GM21529 (cell line): ENCODE measurements around the gene C1QTNF4.
"Not testable (repeated sequence)": the region's sequence is repeated elsewhere in the genome, so short reads cannot be mapped to it uniquely, and the experiment has no call there.

Source experiments
- ATAC-seq: cut with Tn5 transposase; IDR thresholded peaks from one replicate; pipeline ENCODE4 v1.9.1; 2021; ENCODE audit not compliant: unreplicated experiment

The C1QTNF4 gene

GRCh38 chr11:47593934-47594855, at the start of gene C1QTNF4:
Gene C1QTNF4 (minus strand): TSS chr11:47594411. CDS start chr11:47590810, 3,601 bp downstream.
- ATAC-seq: no peak

- peak; percentile 89 for ATAC-seq
Measured at GRCh38 chr11:47642099-47642855, 48.1 kb upstream of the C1QTNF4 start, which contains the start of gene MTCH2. Gene MTCH2 (minus strand): TSS chr11:47642559. CDS start chr11:47642465, 94 bp downstream.

GRCh38 chr11:47641600-47642098, 47.4 kb upstream of the C1QTNF4 start:
- no peak for ATAC-seq

DNA sequence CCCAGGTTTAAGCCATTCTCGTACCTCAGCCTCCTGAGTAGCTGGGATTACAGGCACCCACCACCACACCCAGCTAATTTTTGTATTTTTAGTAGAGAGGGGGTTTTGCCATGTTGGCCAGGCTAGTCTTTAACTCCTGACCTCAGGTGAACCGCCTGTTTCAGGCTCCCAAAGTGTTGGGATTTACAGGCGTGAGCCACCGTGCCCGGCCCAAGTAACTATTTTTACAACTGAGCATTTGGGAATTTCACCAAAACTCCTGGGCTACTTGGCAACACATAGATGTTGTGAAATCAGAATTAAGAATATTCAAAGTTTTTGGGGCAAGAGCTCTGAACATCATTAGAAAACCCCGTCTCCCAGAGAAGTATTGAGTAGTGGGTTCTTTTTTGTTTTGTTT, 46.3 kb upstream of the C1QTNF4 start:
- ATAC-seq: not testable (repeated sequence)

DNA sequence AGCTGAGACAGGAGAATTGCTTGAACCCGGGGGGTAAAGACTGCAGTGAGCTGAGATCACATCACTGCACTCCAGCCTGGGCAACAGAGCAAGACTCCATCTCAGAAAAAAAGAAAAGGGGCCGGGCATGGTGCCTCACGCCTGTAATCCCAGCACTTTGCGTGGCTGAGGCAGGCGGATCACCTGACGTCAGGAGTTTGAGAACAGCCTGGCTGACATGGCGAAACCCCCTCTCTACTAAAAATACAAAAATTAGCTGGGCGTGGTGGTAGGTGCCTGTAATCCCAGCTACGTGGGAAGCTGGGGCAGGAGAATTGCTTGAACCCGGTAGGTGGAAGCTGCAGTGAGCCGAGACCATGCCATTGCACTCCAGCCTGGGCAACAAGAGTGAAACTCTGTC, 42.1 kb upstream of the C1QTNF4 start:
- not testable (repeated sequence) for ATAC-seq

DNA sequence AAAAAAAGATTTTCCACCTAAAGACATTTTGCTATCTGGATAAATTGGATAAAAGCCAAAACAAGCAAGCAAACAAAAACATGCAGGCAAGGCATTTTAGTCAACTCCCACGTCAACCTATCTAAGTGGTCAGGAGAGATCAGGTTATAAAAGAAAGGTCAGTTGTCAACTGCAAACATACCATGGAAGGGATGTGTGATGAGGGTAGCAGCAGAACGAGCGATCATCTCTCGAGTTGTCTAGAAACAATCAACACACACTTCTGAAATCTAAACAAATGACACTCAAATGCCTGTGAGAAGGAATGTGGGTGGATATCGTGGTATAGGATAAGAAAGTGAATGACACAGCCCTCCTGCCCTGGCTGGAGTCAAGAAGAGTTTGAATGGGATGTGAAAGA, 37.3 kb upstream of the C1QTNF4 start:
- no peak for ATAC-seq

DNA sequence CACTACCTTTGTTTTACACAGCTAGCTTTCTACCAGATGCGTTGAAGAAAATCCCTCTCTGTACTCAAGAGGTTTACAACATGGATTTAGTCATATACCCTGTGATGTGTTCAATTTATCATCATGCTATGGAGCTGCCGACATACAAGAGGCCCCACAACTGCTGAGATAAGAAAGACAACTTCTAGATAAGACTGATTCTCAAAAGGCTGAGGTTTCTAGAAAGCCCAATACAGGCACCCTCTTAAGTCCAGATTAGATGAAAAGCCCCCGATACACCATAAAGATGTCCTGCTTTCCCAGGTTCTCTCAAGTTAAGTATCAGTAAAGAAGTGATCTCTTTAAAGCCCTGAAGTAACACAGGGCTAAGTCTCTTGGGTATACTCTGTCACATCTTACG, 33.8 kb upstream of the C1QTNF4 start:
- ATAC-seq: no peak

GRCh38 chr11:47626234-47626633, 32.0 kb upstream of the C1QTNF4 start:
- no peak for ATAC-seq

GRCh38 chr11:47620836-47621378, 26.7 kb upstream of the C1QTNF4 start:
- no peak for ATAC-seq

- ATAC-seq: no peak
Measured at GRCh38 chr11:47617417-47617809, 23.2 kb upstream of the C1QTNF4 start.

GRCh38 chr11:47616726-47617416, 22.7 kb upstream of the C1QTNF4 start:
- peak; percentile 56 for ATAC-seq

GRCh38 chr11:47615249-47615648, 21.0 kb upstream of the C1QTNF4 start:
- no peak for ATAC-seq

DNA sequence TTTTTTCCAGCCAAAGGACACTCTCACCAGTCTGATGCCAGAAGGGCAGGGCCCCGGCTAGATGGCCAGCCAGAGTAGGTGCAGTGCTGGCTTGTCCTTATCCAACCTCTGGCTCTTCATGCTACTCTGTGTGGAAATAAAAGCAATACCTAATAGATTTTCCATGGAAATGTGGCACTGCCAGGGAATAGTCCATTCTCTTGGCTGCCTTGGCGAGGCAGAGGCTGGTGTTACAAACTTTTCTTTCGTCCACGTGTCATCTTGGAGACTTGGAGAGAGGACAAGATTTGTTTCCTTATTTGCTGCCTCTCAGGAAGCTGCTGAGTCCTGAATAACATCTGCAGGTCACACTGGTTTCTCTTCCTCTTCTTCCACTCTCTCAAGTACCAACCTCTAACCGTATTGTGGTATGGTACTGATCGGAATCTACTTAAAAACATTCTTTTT, 17.2 kb upstream of the C1QTNF4 start:
- peak; percentile 92 for ATAC-seq

GRCh38 chr11:47609675-47610074, 15.5 kb upstream of the C1QTNF4 start:
- ATAC-seq: no peak

GRCh38 chr11:47607380-47607779, 13.2 kb upstream of the C1QTNF4 start:
- ATAC-seq: no peak

GRCh38 chr11:47606731-47607130, 12.5 kb upstream of the C1QTNF4 start:
- ATAC-seq: no peak

- no peak for ATAC-seq
Measured at GRCh38 chr11:47605921-47606320, 11.7 kb upstream of the C1QTNF4 start.

DNA sequence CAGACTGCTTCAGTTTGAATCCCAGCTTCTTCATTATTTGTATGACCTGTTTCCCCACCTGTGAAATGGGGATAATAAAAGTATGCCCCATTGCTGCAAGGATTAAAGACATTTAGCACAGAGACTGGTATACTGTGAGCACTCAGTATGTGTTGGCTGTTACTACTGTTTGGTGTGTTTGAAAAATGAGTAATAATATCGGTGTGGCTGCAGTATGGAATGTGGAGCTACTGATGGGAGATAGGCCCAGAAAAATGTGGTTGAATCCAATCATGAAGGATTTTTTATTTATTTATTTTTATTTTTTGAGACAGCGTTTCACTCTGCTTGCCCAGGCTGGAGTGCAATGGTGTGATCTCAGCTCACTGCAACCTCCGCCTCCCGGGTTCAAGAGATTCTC, 9.1 kb upstream of the C1QTNF4 start:
- no peak for ATAC-seq

DNA sequence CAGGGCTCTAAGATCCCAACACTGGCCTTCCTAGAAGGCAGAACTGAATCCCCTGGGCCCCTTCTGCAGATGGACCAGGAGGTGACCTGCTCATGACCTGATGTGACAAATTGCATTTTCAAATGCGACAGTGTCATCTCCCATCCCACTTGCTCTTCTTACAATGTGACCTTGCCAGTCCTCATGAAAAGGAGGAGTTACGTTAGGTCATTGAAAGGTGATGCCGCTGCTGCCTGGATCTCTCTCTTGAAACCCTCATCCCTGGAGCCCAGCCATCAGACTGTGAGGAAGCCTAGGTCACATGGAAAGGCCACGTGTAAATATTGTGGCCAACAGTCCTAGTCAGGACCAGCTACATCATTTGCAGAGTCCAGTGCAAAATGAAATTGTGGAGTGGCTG, 5.7 kb upstream of the C1QTNF4 start:
- ATAC-seq: no peak

GRCh38 chr11:47595967-47596366, 1.8 kb upstream of the C1QTNF4 start:
- ATAC-seq: no peak

DNA sequence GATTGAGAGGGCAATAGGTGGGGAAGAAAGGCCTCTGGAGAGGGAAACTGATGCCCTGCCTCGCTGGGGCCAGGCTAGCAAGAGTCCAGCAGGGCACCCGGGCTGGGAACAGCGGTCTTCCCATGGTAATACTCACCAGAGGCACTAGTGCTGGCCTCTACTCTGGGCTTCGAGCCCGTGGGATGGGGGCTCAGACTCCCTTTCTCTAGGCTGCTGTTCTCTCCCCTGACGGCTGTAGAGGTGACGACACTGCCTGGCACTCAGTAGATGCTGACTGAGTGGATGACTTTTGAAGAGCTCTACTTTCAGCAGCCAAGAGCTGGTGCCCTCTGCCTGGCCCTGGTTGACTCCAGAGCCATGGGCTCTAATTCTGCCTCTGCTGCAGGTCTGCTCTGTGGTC, 818 bp upstream of the C1QTNF4 start:
- ATAC-seq: no peak
